Measurements from ENCODE around the gene EREG.
A peak's percentile ranks its signal among the peaks of the same experiment; 100 is the strongest.
"Not testable (repeated sequence)": the region's sequence is repeated elsewhere in the genome, so short reads cannot be mapped to it uniquely, and the experiment has no call there.

Gene EREG

GRCh38 chr4:74390677-74391076 lies 25.7 kb downstream of the EREG start:
- DNase-seq (ENCODE audit: low spot score) = no peak

GRCh38 chr4:74391346-74391745 lies 26.4 kb downstream of the EREG start:
- no peak for DNase-seq (ENCODE audit: low spot score)

GRCh38 chr4:74391890-74392475 lies 27.0 kb downstream of the EREG start:
- DNase-seq (ENCODE audit: low spot score) = no peak

- no peak for DNase-seq (ENCODE audit: low spot score)
Observed at GRCh38 chr4:74394476-74395136, 29.7 kb downstream of the EREG start.

GRCh38 chr4:74395633-74396032 lies 30.7 kb downstream of the EREG start:
- no peak for DNase-seq (ENCODE audit: low spot score)

GRCh38 chr4:74397748-74398426 lies 32.9 kb downstream of the EREG start:
- peak; percentile 6 for DNase-seq (ENCODE audit: low spot score)

- not testable (repeated sequence) for DNase-seq (ENCODE audit: low spot score)
Observed at GRCh38 chr4:74398894-74399589, 34.1 kb downstream of the EREG start.

- no peak for DNase-seq (ENCODE audit: low spot score)
Observed at GRCh38 chr4:74400395-74400794, 35.5 kb downstream of the EREG start.

- DNase-seq (ENCODE audit: low spot score) = no peak
Observed at GRCh38 chr4:74402692-74403456, 37.9 kb downstream of the EREG start.

GRCh38 chr4:74407891-74408290 lies 42.9 kb downstream of the EREG start:
- no peak for DNase-seq (ENCODE audit: low spot score)

GRCh38 chr4:74408639-74409038 lies 43.7 kb downstream of the EREG start:
- DNase-seq (ENCODE audit: low spot score) = no peak

- no peak for DNase-seq (ENCODE audit: low spot score)
Observed at GRCh38 chr4:74410272-74410671, 45.3 kb downstream of the EREG start.

- DNase-seq (ENCODE audit: low spot score) = no peak
Observed at GRCh38 chr4:74412225-74412624, 47.3 kb downstream of the EREG start.

- no peak for DNase-seq (ENCODE audit: low spot score)
Observed at GRCh38 chr4:74413265-74413664, 48.3 kb downstream of the EREG start.

- DNase-seq (ENCODE audit: low spot score) = no peak
Observed at GRCh38 chr4:74414149-74414809, 49.3 kb downstream of the EREG start.

GRCh38 chr4:74415602-74416300 lies 50.8 kb downstream of the EREG start:
- DNase-seq (ENCODE audit: low spot score) = no peak

GRCh38 chr4:74418063-74418670 lies 53.2 kb downstream of the EREG start:
- DNase-seq (ENCODE audit: low spot score) = no peak

GRCh38 chr4:74420863-74421262 lies 55.9 kb downstream of the EREG start:
- DNase-seq (ENCODE audit: low spot score) = no peak

GRCh38 chr4:74423104-74423503 lies 58.2 kb downstream of the EREG start:
- DNase-seq (ENCODE audit: low spot score) = no peak

- DNase-seq (ENCODE audit: low spot score) = no peak
Observed at GRCh38 chr4:74424111-74424510, 59.2 kb downstream of the EREG start.

All from CD4-positive, alpha-beta T cell treated with Interleukin-6 at 100 ng/mL for 8 hours (primary cell).